Tibial nerve (tissue), 4 donors: ENCODE data around the gene PPP2R5D.

ENCODE experiments used
- CTCF ChIP-seq, 5 experiments: fragments of 200-600 bp in 3 of 5; fragments of 450-650 bp in 2 of 5; sonication (generic) in 3 of 5; IDR thresholded peaks; one replicate each; pipeline ENCODE4 v1.5.1; 2016 to 2019; ENCODE audit warnings: antibody characterized with exemption in 5 of 5, mild to moderate bottlenecking in 3 of 5, moderate library complexity in 2 of 5
- EP300 ChIP-seq, 2 donors: sonication (generic); formaldehyde crosslinking; IDR thresholded peaks; one replicate each; pipeline ENCODE4 v1.6.1; 2017; ENCODE audit warnings: antibody characterized with exemption in 2 of 2, mild to moderate bottlenecking in 1 of 2
- POLR2A ChIP-seq, 2 donors: fragments of 450-650 bp; IDR thresholded peaks; one replicate each; pipeline ENCODE4 v1.6.1; 2017; ENCODE audit warnings: antibody characterized with exemption in 2 of 2, mild to moderate bottlenecking in 2 of 2, moderate library complexity in 2 of 2

- TF ChIP-seq CTCF (IDR thresholded peaks at IDR 0.05) (no peak), POLR2A (IDR thresholded peaks at IDR 0.05) (no peak), EP300 (IDR thresholded peaks at IDR 0.05) (no peak)
Observed at GRCh38 chr6:43016943-43017334, 32.6 kb downstream of the PPP2R5D start.
